Measurements from ENCODE around the gene ORC2. TPM values are rescaled to one million over a fixed set of nuclear protein-coding genes. Genes with fewer than 3 reads are reported as not detected.

The ORC2 gene
- total and polyA plus RNA-seq, 10 of the 15 experiments (the other 5 are each of a cell fraction or from before 2014, with no cell fraction given), result 6.1 to 36.9 (median 17.6) TPM

DNA sequence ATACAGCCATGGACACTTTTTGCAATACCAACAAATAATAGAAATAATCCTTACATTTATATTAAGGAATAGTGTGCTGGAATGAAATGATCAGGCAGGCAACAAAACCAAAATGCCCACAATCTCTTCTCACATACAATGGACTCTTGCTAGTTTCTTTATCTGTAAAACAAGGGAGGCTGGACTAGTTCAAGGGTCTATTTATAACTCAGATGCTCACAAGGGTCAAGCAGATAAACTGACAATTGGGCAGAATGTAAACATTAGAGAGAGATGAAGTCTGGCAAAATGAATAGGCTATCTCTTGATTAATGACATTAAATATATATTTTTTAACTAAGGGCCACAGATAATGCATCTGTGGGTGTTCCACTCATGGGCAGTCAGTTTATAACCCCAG lies 86.0 kb downstream of the ORC2 start (continued):
- TF ChIP-seq PRDM15 (CRISPR knock-in tag; IDR thresholded peaks at IDR 0.05), result no peak
- no peak for TF ChIP-seq SIX5 (IDR thresholded peaks at IDR 0.05; ENCODE audit: low read depth, low read length, severe bottlenecking)
- TF ChIP-seq, protein P1, sequence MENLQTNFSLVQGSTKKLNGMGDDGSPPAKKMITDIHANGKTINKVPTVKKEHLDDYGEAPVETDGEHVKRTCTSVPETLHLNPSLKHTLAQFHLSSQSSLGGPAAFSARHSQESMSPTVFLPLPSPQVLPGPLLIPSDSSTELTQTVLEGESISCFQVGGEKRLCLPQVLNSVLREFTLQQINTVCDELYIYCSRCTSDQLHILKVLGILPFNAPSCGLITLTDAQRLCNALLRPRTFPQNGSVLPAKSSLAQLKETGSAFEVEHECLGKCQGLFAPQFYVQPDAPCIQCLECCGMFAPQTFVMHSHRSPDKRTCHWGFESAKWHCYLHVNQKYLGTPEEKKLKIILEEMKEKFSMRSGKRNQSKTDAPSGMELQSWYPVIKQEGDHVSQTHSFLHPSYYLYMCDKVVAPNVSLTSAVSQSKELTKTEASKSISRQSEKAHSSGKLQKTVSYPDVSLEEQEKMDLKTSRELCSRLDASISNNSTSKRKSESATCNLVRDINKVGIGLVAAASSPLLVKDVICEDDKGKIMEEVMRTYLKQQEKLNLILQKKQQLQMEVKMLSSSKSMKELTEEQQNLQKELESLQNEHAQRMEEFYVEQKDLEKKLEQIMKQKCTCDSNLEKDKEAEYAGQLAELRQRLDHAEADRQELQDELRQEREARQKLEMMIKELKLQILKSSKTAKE (IDR thresholded peaks at IDR 0.05; ENCODE audit: low read depth, poor library complexity, severe bottlenecking), result no peak
- no peak for TF ChIP-seq MEF2B (IDR thresholded peaks at IDR 0.05; ENCODE audit: partially characterized antibody, poor library complexity, severe bottlenecking)

- H3K36me3 ChIP-seq (ENCODE audit: control insufficient read depth in 2 of 2, insufficient read depth in 2 of 2, low read length in 1 of 2), result peaks cover 1 to 10% of the 10 kb centered on the region in 2 experiments
- no peaks in the 10 kb centered on the region for H3K27me3 ChIP-seq (replicated peaks in 1 of 2; ENCODE audit: control insufficient read depth in 2 of 2, insufficient read depth in 2 of 2, low read length in 1 of 2)
- ATAC-seq (no peak), DNase-seq (ENCODE audit: low read depth, low spot score) (no peak), FAIRE-seq (no peak)
- ChIA-PET POLR2A (no interaction called here), SMC1A (ENCODE audit: uncharacterized antibody, unreplicated experiment) (no interaction called here), CTCF (no interaction called here), RAD21 (ENCODE audit: unreplicated experiment) (no interaction called here)
- BruUV-seq (replicated peaks), result no TSS peak
- H2AFZ ChIP-seq (ENCODE audit: control insufficient read depth, low read depth, low read length), result no peak overlapping the region
- H3K9me3 ChIP-seq (replicated peaks; ENCODE audit: control insufficient read depth, insufficient read depth, low read length), result no peaks in the 10 kb centered on the region
- no peak overlapping the region for H3K4me3 ChIP-seq
- 98% methylated on average over 6 of the region's 6 CpGs for WGBS (ENCODE audit: insufficient coverage, insufficient replicate concordance, low lambda C conversion rate, missing lambda C conversion rate)
- no peaks in the 10 kb centered on the region for H3K79me2 ChIP-seq (ENCODE audit: control insufficient read depth, insufficient read depth, low read length)
- in situ Hi-C loops (cut with MboI), result no loop called here
- no peaks in the 10 kb centered on the region for H4K20me1 ChIP-seq (ENCODE audit: control insufficient read depth, insufficient read depth)
- no peak overlapping the region for H3K4me2 ChIP-seq (ENCODE audit: control insufficient read depth, insufficient read depth)
- H3K27ac ChIP-seq (ENCODE audit: control insufficient read depth, insufficient read depth), result no peak overlapping the region
- intact Hi-C loops (cut with micrococcal nuclease; ENCODE audit: unreplicated experiment), result no loop called here
- no peaks in the 10 kb centered on the region for H3K4me1 ChIP-seq (ENCODE audit: control insufficient read depth, insufficient read depth, low read length)
- no peak overlapping the region for H3K9ac ChIP-seq (ENCODE audit: control insufficient read depth, insufficient read depth, low read length)
- TF ChIP-seq, protein P2, sequence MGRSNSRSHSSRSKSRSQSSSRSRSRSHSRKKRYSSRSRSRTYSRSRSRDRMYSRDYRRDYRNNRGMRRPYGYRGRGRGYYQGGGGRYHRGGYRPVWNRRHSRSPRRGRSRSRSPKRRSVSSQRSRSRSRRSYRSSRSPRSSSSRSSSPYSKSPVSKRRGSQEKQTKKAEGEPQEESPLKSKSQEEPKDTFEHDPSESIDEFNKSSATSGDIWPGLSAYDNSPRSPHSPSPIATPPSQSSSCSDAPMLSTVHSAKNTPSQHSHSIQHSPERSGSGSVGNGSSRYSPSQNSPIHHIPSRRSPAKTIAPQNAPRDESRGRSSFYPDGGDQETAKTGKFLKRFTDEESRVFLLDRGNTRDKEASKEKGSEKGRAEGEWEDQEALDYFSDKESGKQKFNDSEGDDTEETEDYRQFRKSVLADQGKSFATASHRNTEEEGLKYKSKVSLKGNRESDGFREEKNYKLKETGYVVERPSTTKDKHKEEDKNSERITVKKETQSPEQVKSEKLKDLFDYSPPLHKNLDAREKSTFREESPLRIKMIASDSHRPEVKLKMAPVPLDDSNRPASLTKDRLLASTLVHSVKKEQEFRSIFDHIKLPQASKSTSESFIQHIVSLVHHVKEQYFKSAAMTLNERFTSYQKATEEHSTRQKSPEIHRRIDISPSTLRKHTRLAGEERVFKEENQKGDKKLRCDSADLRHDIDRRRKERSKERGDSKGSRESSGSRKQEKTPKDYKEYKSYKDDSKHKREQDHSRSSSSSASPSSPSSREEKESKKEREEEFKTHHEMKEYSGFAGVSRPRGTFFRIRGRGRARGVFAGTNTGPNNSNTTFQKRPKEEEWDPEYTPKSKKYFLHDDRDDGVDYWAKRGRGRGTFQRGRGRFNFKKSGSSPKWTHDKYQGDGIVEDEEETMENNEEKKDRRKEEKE (IDR thresholded peaks at IDR 0.05), result no peak
- TF ChIP-seq GATAD2B (conservative IDR thresholded peaks at IDR 0.05; ENCODE audit: low read depth) (no peak), RFX5 (IDR thresholded peaks at IDR 0.05; ENCODE audit: low read depth, low read length) (no peak), MEF2B (IDR thresholded peaks at IDR 0.05; ENCODE audit: partially characterized antibody, poor library complexity, severe bottlenecking) (no peak), JUND (IDR thresholded peaks at IDR 0.05; ENCODE audit: low read depth, low read length) (no peak), BCL11A (IDR thresholded peaks at IDR 0.05; ENCODE audit: low read depth, low read length) (no peak), NR2C1 (IDR thresholded peaks at IDR 0.05) (no peak), PKNOX1 (IDR thresholded peaks at IDR 0.05) (no peak), E2F4 (IDR thresholded peaks at IDR 0.05; ENCODE audit: low read depth, low read length) (no peak)
Measured at GRCh38 chr2:200873560-200873959, 89.9 kb downstream of the ORC2 start.

Data from GM12878 (cell line).